Activated naive CD8-positive, alpha-beta T cell (primary cell): ENCODE data around the gene AKR7A3.
A peak's percentile ranks its signal among the peaks of the same experiment; 100 is the strongest.

ENCODE experiments used
- H3K27ac Mint-ChIP-seq: one replicate; pipeline ENCODE4 v1.8.0; 2021; ENCODE audit warnings: mixed read lengths
- H3K27me3 Mint-ChIP-seq: one replicate; pipeline ENCODE4 v1.8.0; 2021; ENCODE audit warnings: mixed read lengths
- H3K36me3 Mint-ChIP-seq: one replicate; pipeline ENCODE4 v1.8.0; 2021; ENCODE audit warnings: mixed read lengths
- H3K4me1 Mint-ChIP-seq: one replicate; pipeline ENCODE4 v1.8.0; 2021; ENCODE audit warnings: low read depth, mixed read lengths
- H3K4me3 Mint-ChIP-seq: one replicate; pipeline ENCODE4 v1.8.0; 2021; ENCODE audit warnings: mild to moderate bottlenecking, mixed read lengths
- H3K9me3 Mint-ChIP-seq: one replicate; pipeline ENCODE4 v1.8.0; 2021; ENCODE audit warnings: low read depth, mixed read lengths

Gene AKR7A3

DNA sequence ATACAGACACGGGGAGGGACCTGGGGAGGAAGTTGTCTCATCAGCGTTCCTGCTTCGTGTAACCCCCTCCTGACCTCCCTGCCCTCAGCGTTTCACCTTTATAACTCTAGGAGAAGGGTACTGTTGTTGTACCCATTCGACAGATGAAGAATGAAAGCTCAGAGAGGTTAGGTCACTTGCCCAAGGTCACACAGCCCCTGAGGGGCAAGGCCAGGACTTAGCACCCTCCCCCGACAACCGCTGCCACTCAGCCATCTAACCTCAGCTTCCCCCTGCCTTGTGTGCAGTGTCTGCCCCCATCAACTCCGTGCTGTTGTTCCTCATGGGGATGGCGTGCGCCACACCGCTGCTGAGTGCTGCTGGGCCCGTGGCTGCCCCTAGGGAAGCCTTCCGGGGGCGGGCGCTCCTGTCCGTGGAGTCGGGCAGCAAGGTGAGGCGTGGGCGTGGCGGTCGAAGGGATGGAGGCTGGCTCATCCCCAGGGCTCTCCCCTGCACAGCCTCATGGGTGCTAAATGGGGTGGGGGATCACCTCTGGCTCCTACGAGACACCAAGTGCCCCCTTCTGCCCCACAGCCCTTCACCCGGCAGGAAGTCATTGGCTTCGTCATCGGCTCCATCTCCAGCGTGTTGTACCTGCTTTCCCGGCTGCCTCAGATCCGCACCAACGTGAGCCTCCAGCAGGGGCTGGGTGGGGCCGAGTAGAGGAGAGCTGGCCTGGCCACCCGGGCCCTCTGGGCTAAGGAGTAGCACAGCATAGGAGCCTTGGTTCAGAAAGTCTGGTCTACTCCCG, 37.6 kb upstream of the AKR7A3 start:
- Mint-ChIP-seq H3K27ac (no peak overlapping the region), H3K4me3 (no peak overlapping the region), H3K27me3 (no peaks in the 10 kb centered on the region), H3K4me1 (no peaks in the 10 kb centered on the region), H3K9me3 (no peaks in the 10 kb centered on the region), H3K36me3 (peaks cover 2% of the 10 kb centered on the region)

DNA sequence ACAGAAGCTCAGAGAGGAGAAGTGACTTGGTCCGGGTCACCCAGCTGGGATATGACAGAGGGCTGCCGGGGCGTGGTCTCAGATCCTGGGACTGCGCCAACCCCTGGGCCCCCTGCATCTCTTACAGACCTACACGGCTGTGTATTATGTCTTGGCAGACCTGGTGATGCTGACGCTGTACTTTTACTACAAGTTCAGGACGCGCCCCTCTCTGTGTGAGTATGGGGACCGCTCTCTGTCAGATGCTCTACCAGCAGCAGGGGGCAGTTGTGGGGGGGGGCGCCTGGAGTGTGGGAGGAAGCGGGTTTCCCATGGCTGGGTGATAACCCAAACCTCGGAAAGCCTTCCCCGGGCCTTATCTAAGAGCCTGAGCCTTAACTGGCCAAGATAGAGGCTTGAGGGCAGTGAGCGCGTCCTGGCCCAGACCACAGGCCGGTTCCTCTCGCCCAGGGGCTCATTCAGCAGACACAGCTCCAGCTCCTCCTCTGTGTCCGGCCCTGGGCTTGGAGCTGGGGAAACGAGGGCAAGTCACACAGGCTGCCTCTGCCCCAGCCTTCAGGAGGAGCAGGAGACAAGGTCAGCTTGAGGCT, 36.9 kb upstream of the AKR7A3 start:
- Mint-ChIP-seq H3K27me3 (no peaks in the 10 kb centered on the region), H3K4me3 (no peak overlapping the region), H3K9me3 (no peaks in the 10 kb centered on the region), H3K4me1 (no peaks in the 10 kb centered on the region), H3K36me3 (peaks cover 2% of the 10 kb centered on the region), H3K27ac (no peak overlapping the region)

DNA sequence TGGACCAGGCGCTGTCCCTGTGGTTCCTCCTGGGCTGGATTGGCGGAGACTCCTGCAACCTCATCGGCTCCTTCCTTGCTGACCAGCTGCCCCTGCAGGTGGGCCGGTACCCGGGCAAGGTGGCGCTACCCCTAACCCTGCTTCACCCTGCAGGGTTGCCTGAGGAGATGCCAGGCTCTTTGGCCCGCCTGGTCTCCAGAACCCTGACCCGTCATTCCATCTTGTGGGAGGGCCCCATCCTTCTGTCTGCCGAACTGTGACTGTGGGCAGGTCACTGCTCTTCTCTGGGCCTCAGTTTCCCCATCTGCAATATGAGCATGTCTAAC, 36.1 kb upstream of the AKR7A3 start:
- Mint-ChIP-seq H3K27ac (no peak overlapping the region), H3K4me3 (no peak overlapping the region), H3K36me3 (peaks cover 2% of the 10 kb centered on the region), H3K9me3 (no peaks in the 10 kb centered on the region), H3K27me3 (no peaks in the 10 kb centered on the region), H3K4me1 (no peaks in the 10 kb centered on the region)

DNA sequence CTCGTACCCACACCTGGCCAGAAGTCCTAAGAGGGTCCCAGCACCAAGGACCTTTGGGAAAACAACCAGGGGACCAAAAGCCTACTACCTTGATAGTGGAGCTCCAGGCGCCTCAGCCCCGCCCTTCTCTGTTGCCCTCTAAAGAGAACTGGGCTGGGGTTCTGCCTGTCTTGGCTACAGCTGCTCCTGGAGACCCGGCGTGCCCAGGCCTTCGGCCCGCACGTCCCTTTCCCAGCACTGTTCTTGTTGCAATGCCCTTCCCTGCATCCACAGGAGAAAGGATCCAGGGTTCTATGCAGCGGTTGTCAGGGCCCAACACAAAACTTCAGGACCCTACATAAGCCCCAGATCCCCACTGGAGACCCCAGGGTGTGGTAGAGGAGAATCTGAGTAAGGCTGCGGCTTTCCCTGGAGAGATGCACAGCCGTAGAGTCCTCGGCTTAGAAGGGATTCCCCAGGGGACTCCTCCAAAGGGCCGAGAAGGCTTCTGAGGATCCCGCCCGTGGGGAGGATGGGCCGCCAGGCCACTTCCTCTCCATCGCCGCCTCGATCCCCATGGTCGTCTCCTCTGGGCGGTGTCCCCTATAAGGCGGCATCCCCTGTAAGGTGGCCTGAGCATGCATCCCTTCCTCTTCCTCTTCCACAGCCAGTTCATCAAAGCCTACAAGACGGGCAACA, 35.6 kb upstream of the AKR7A3 start:
- Mint-ChIP-seq H3K9me3 (no peaks in the 10 kb centered on the region), H3K36me3 (peaks cover 2% of the 10 kb centered on the region), H3K4me3 (no peak overlapping the region), H3K27me3 (no peaks in the 10 kb centered on the region), H3K4me1 (no peaks in the 10 kb centered on the region), H3K27ac (no peak overlapping the region)

DNA sequence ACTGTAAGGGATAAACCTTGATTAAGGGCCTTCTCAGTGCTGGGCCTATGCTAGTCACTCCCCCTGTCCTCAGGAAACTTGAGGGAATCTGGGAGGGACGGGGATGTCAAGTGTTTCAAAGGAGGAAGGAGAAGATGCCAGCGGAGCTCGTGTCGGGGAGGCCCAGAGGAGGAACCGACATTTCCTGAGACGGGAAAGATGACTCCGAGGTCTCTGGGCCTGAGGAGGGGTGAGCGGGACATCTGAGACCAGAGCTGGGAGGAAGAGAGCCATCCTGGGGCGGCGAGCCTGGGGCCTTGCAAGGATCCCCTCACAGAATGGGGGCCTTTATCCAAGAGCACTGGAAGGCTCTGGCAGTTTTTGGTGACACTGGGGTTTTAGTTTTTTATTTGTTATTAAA, 33.9 kb upstream of the AKR7A3 start:
- Mint-ChIP-seq H3K9me3 (no peaks in the 10 kb centered on the region), H3K36me3 (peaks cover 5% of the 10 kb centered on the region), H3K4me3 (no peak overlapping the region), H3K27me3 (no peaks in the 10 kb centered on the region), H3K4me1 (no peaks in the 10 kb centered on the region), H3K27ac (no peak overlapping the region)

DNA sequence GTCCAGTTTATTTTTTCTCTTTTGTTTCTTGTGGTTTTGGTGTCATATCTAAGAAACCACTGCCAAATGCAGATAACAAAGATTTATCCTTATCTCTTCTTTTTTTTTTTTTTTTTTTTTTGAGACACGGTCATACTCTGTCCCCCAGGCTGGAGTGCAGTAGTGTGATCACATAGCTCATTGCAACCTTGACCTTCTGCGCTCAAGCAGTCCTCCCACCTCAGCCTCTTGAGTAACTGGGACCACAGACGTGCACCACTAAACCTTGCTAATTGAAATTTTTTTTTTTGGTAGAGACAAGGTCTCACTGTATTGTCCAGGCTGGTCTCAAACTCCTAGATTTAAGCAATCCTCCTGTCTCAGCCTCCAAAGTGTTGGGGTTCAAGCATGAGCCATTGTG, 32.5 kb upstream of the AKR7A3 start:
- Mint-ChIP-seq H3K27ac (no peak overlapping the region), H3K36me3 (peaks cover 5% of the 10 kb centered on the region), H3K4me3 (no peak overlapping the region), H3K4me1 (peaks cover 3% of the 10 kb centered on the region), H3K27me3 (no peaks in the 10 kb centered on the region), H3K9me3 (no peaks in the 10 kb centered on the region)

DNA sequence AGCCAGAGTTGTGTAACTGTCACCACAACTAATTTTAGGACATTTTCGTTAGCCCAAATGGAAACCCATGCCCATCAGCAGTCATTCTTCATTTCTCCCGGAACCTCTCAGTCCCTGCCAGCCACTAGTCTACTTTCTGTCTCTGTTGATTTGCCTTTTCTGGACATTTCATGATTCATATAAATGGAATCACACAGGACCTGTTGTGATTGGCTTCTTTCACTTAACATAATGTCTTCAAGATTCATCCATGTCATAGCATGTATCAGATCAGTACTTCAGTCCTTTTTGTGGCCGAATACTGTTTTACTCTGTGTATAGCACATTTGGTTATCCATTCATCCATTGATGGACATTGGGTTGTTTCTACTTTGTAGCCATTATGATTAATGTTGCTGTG, 30.6 kb upstream of the AKR7A3 start:
- no peaks in the 10 kb centered on the region for H3K9me3 Mint-ChIP-seq
- no peak overlapping the region for H3K27ac Mint-ChIP-seq
- peaks cover 5% of the 10 kb centered on the region for H3K36me3 Mint-ChIP-seq
- no peaks in the 10 kb centered on the region for H3K27me3 Mint-ChIP-seq
- H3K4me1 Mint-ChIP-seq = peaks cover 8% of the 10 kb centered on the region
- no peak overlapping the region for H3K4me3 Mint-ChIP-seq

DNA sequence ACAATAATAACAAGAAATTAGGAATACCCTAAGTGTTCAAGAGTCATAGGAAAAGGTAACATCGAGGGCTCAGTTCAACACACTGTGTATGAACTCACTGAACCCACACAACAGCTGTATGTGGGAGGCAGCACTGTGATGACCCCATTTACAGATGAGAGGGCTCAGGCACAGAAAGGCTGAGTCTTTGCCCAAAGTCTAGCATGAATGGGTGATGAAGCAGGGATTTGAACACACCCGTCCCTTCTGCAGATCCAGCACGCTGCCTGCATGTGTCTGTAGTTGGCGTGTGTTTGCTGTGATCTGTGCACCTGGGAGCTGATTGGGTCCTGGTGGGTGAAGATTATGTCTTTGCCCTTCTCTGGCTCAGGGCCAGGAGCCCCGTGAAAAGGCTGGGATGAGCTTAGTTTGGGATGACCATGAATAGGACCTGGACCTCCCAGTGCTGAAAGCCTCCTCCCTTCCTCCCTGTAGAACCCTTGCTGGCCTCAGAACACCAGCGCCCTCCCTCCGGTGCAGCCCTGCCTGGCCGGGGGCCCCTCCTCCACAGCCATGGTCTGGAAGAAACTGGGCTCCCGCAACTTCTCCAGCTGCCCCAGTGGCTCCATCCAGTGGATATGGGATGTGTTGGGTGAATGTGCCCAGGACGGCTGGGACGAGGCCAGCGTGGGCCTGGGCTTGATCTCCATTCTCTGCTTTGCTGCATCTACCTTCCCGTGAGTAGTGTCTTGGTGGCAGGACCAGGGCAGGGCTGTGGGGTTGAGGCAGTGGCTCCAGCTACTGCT, 28.7 kb upstream of the AKR7A3 start:
- Mint-ChIP-seq H3K4me1 (peaks cover 17% of the 10 kb centered on the region), H3K27ac (no peak overlapping the region), H3K36me3 (peaks cover 3% of the 10 kb centered on the region), H3K9me3 (no peaks in the 10 kb centered on the region), H3K4me3 (no peak overlapping the region), H3K27me3 (no peaks in the 10 kb centered on the region)

DNA sequence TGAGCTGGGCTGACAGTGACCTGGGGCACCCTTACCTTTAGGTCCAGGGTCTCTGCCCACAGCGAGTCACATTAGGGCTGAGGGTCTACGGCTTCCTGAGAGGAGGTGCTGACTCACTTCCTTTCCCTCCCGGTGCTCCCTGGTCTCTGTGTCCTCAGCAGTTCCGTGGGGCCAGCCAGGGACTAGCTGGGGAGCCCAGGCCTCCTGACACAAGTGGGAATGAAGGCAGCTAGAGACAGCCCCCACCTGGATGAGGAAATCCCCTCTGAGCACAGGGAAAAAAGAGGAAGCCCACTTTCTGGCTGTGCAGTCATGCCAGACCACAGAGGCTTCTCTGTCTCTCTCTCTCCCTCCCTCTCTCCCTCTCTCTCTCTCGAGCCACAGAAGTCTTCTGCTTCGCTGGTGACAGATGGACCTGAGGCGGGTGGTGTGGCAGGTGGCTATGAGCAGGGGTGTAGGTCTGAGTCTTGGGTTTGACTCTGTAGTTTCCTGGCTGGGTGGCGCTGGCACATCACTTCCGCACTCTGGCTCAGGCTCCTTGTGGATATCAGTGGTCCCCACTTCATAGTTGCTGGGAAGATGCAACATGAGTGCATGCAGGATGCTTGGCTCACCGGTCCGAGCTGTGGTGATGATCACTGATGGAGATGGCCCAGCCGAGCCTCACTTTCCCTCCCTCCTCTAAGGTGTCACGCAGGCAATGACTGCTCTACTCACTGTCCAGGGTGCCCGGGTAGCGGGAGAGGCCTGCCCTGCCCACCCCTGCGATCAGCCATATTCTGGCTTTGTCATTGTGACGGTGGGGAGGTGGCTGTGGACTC, 27.0 kb upstream of the AKR7A3 start:
- Mint-ChIP-seq H3K4me1 (peaks cover 24% of the 10 kb centered on the region), H3K9me3 (no peaks in the 10 kb centered on the region), H3K27me3 (no peaks in the 10 kb centered on the region), H3K36me3 (peaks cover 3% of the 10 kb centered on the region), H3K27ac (no peak overlapping the region), H3K4me3 (no peak overlapping the region)

DNA sequence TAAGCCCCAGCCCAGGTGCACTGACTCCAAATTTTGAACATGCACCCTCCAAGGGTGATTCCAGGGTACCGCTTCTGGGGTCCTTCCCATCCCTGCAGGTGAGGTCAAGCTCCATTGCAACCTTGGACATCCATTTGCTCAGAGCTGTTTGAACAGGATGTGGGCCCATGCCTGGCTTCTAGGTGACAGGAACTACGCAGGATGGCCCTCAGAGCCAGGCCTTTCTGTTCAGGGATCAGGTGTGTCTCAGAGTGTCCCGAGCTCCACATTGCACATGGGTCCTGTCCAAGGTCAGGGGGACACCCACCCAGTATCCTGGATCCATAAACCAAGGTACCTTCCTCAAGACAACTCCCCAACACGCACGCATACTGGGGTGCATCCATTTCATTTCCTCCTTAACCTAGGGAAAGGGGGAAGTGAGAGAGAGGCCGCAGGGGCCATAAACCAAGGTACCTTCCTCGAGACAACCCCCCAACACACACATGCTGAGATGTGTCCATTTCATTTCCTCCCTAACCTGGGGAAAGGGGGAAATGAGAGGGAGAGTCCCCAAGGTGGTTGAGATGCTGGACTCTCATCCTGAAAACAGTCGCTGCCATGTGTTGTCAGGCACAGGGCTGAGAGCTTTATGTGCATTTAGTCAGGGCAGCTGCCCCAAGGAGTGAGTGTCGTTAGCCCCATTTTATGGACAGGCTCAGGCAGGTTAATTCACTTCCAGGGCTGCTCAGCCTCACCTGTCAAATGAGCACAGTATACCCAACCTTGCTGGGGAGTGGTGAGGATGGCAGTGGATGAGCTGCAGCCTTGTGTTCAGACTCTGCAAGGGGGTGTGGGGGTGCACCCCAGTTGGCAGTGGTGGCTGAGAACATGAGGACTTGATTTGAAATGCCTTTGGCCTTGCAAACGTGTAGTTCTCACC, 25.7 kb upstream of the AKR7A3 start:
- no peak overlapping the region for H3K27ac Mint-ChIP-seq
- peaks cover 3% of the 10 kb centered on the region for H3K36me3 Mint-ChIP-seq
- no peak overlapping the region for H3K4me3 Mint-ChIP-seq
- peaks cover 29% of the 10 kb centered on the region for H3K4me1 Mint-ChIP-seq
- no peaks in the 10 kb centered on the region for H3K27me3 Mint-ChIP-seq
- H3K9me3 Mint-ChIP-seq = no peaks in the 10 kb centered on the region

DNA sequence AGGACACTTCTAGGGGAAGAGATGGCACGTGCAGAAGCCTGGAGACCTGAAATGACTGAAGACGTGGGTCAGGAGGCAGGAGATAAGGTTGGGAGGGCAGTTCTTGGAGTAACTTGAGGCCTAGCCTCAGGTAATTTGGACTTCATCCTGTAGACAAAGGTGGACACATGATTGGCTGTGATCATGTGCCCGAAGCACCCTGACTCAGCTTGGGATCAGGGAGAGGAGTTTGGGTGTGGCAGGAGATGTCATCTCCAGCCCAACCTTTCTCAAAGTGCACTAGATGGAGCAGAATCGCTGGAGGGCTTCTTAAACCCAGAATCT, 25.0 kb upstream of the AKR7A3 start:
- H3K4me3 Mint-ChIP-seq = peak overlapping the region; percentile 84
- peaks cover 35% of the 10 kb centered on the region for H3K4me1 Mint-ChIP-seq
- no peaks in the 10 kb centered on the region for H3K27me3 Mint-ChIP-seq
- H3K36me3 Mint-ChIP-seq = peaks cover 7% of the 10 kb centered on the region
- H3K9me3 Mint-ChIP-seq = no peaks in the 10 kb centered on the region
- no peak overlapping the region for H3K27ac Mint-ChIP-seq

DNA sequence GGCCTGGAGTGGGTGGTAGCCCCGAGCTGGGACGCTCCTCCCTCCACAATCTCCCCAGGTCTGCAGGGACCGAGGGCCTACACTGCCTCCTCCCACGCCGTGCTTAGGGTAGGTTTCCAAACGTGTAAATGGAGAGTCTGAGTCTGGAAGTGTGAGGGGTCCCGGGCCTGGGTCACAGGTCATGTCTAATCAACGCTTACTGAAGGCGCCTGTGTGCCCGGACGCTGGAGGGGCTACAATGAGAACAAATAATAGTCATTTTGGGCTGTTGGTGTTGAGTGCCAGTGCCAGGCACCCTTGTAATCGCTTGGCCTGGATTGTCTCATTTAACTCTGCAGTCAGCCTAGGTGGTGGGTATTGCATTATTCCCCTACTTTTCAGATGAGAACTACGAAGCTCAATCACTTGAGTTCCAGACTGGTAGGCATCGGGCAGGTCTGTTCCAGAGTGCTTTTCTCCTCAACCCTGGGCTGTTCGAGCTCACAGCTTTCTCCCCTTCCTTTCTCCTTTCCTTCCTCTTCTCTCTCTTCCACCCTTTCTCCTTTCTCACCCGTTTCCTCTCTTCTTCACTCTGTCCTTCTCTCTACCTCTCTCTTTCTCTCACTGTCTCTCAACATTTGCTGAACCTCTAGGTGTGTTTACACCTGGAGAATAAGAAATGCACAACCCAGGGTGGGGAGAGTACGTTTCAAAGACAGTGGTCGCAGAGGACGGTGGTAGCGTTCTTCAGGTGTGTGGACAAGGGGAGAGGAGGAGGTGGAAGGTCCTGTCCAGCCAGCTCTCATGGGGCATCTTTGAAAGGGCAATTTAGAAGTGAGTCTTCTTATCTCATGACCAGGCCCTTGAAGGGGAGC, 24.4 kb upstream of the AKR7A3 start:
- Mint-ChIP-seq H3K27ac (peak overlapping the region; percentile 64), H3K9me3 (no peaks in the 10 kb centered on the region), H3K36me3 (peaks cover 7% of the 10 kb centered on the region), H3K4me3 (peak overlapping the region; percentile 84), H3K27me3 (no peaks in the 10 kb centered on the region), H3K4me1 (peaks cover 35% of the 10 kb centered on the region)
